ENCODE results near the gene SP2.

DNA sequence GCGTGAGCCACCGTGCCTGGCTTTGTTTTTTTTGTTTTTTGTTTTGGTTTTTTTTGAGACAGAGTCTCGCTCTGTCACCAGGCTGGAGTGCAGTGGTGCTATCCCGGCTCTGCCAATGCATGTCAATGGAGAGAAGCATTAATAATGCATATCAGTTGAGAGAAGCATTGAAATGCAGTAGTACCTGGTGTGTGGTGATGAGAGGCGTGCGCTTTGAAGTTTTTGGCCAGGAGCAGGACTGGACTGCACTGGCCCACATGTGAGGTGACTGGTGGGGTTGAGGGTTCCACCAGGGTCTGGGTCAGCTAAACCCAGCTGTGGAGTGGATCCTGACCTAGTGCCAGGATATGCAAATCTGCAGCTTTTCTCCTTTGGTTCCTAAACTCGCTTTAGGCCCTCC lies 5.4 kb downstream of the SP2 start:
- no peak for TF ChIP-seq CTCF (IDR thresholded peaks at IDR 0.05)
- TF ChIP-seq POLR2A (IDR thresholded peaks at IDR 0.05) = no peak
